H9 (cell line): Measurements from ENCODE around the gene ALG9. TPM values are rescaled to one million over a fixed set of nuclear protein-coding genes. Genes with fewer than 3 reads are reported as not detected.
A peak's percentile ranks its signal among the peaks of the same experiment; 100 is the strongest.

Experiments used
- DNase-seq: peaks from one replicate; pipeline ENCODE4 v3.0.0-alpha.2; 2017
- H2AFZ ChIP-seq: one replicate; pipeline ENCODE4 v1.6.1; 2013; ENCODE audit warnings: mild to moderate bottlenecking, low read length, control low read depth, moderate library complexity
- H2AK5ac ChIP-seq: 2 replicates; pipeline ENCODE4 v1.6.1; 2013; ENCODE audit warnings: low read length, control low read depth, mixed read lengths; ENCODE audit not compliant: insufficient read length
- H2BK120ac ChIP-seq: one replicate; pipeline ENCODE4 v1.6.1; 2013; ENCODE audit warnings: low read depth, mild to moderate bottlenecking, low read length, control low read depth, inconsistent platforms; ENCODE audit not compliant: poor library complexity, severe bottlenecking
- H2BK12ac ChIP-seq: 2 replicates; pipeline ENCODE4 v1.6.1; 2013; ENCODE audit warnings: low read length, control low read depth, mixed read lengths, low read depth; ENCODE audit not compliant: insufficient read length
- H2BK15ac ChIP-seq: 2 replicates; pipeline ENCODE4 v1.6.1; 2013; ENCODE audit warnings: low read depth, low read length, control low read depth
- H2BK20ac ChIP-seq: one replicate; pipeline ENCODE4 v1.6.1; 2013; ENCODE audit warnings: low read depth, mild to moderate bottlenecking, low read length, control low read depth, inconsistent platforms; ENCODE audit not compliant: poor library complexity, severe bottlenecking
- H2BK5ac ChIP-seq: 2 replicates; pipeline ENCODE4 v1.6.1; 2013; ENCODE audit warnings: low read length, control low read depth, mixed read lengths; ENCODE audit not compliant: insufficient read length
- H3K14ac ChIP-seq: 2 replicates; pipeline ENCODE4 v1.6.1; 2013; ENCODE audit warnings: low read length, control low read depth; ENCODE audit not compliant: insufficient read depth
- H3K18ac ChIP-seq: 2 replicates; pipeline ENCODE4 v1.6.1; 2013; ENCODE audit warnings: low read depth, mild to moderate bottlenecking, mixed read lengths, low read length, control low read depth; ENCODE audit not compliant: insufficient read length
- H3K23ac ChIP-seq: 2 replicates; pipeline ENCODE4 v1.6.1; 2013; ENCODE audit warnings: low read length, control low read depth, mixed read lengths, low read depth; ENCODE audit not compliant: insufficient read length
- H3K23me2 ChIP-seq: 2 replicates; pipeline ENCODE4 v1.6.1; 2013; ENCODE audit warnings: low read depth, mild to moderate bottlenecking, mixed read lengths, low read length, control low read depth; ENCODE audit not compliant: insufficient read length, poor library complexity, severe bottlenecking
- H3K27ac ChIP-seq: 2 replicates; pipeline ENCODE4 v1.5.1; 2013; ENCODE audit warnings: low read length, control low read depth, mixed read lengths, low read depth; ENCODE audit not compliant: insufficient read length
- H3K27me3 ChIP-seq: 2 replicates; pipeline ENCODE4 v1.6.1; 2013; ENCODE audit warnings: low read length, control low read depth, inconsistent platforms; ENCODE audit not compliant: insufficient read depth
- H3K4ac ChIP-seq: 2 replicates; pipeline ENCODE4 v1.6.1; 2013; ENCODE audit warnings: low read depth, mild to moderate bottlenecking, control low read depth, inconsistent platforms, low read length, moderate library complexity
- H3K4me1 ChIP-seq: 2 replicates; pipeline ENCODE4 v1.6.1; 2013; ENCODE audit warnings: low read length, control low read depth, inconsistent platforms; ENCODE audit not compliant: insufficient read depth
- H3K4me2 ChIP-seq: 2 replicates; pipeline ENCODE4 v1.6.1; 2013; ENCODE audit warnings: low read length, control low read depth, mixed read lengths; ENCODE audit not compliant: insufficient read length, insufficient read depth
- H3K56ac ChIP-seq: 2 replicates; pipeline ENCODE4 v1.6.1; 2013; ENCODE audit warnings: low read depth, mild to moderate bottlenecking, mixed read lengths, low read length, control low read depth; ENCODE audit not compliant: insufficient read length
- H3K79me1 ChIP-seq: 2 replicates; pipeline ENCODE4 v1.6.1; 2013; ENCODE audit warnings: low read depth, mild to moderate bottlenecking, moderate library complexity, low read length, control low read depth, inconsistent platforms; ENCODE audit not compliant: insufficient read depth, poor library complexity, severe bottlenecking
- H3K79me2 ChIP-seq: 2 replicates; pipeline ENCODE4 v1.6.1; 2013; ENCODE audit warnings: low read length, control low read depth, inconsistent platforms; ENCODE audit not compliant: insufficient read depth
- H3K9ac ChIP-seq: 2 replicates; pipeline ENCODE4 v1.6.1; 2013; ENCODE audit warnings: low read length, control low read depth, mixed read lengths; ENCODE audit not compliant: insufficient read length; ENCODE audit errors: extremely low read depth
- H3K9me3 ChIP-seq: one replicate; pipeline ENCODE4 v1.6.1; 2013; ENCODE audit warnings: low read depth, low read length, inconsistent platforms; ENCODE audit not compliant: control insufficient read depth
- H3T11ph ChIP-seq: one replicate; pipeline ENCODE4 v1.6.1; 2013; ENCODE audit warnings: mild to moderate bottlenecking, low read length, control low read depth, inconsistent platforms
- H4K20me1 ChIP-seq: one replicate; pipeline ENCODE4 v1.6.1; 2013; ENCODE audit not compliant: control insufficient read depth, insufficient read length, insufficient read depth
- H4K5ac ChIP-seq: 2 replicates; pipeline ENCODE4 v1.6.1; 2013; ENCODE audit warnings: low read depth, mild to moderate bottlenecking, mixed read lengths, low read length, control low read depth; ENCODE audit not compliant: insufficient read length
- H4K8ac ChIP-seq: replicated peaks from 2 replicates; pipeline ENCODE4 v1.6.1; 2013; ENCODE audit warnings: low read length, control low read depth, mixed read lengths, low read depth; ENCODE audit not compliant: insufficient read length
- H4K91ac ChIP-seq: 2 replicates; pipeline ENCODE4 v1.6.1; 2013; ENCODE audit warnings: low read depth, mild to moderate bottlenecking, moderate library complexity, mixed read lengths, low read length, control low read depth; ENCODE audit not compliant: insufficient read length
- H3K27ac Mint-ChIP-seq, 3 experiments: 2 replicates in 2 of 3; 3 replicates in 1 of 3; pipeline ENCODE4 v1.8.0; 2020 to 2021; ENCODE audit warnings: mixed read lengths in 3 of 3, mild to moderate bottlenecking in 1 of 3, moderate library complexity in 1 of 3
- H3K27me3 Mint-ChIP-seq: 2 replicates; pipeline ENCODE4 v1.8.0; 2021; ENCODE audit warnings: low read depth, mild to moderate bottlenecking, moderate library complexity, mixed read lengths
- H3K36me3 Mint-ChIP-seq, 3 experiments: 2 replicates in 2 of 3; 3 replicates in 1 of 3; pipeline ENCODE4 v1.8.0; 2020 to 2021; ENCODE audit warnings: low read depth in 3 of 3, mixed read lengths in 3 of 3; ENCODE audit not compliant: insufficient read depth in 1 of 3
- H3K4me1 Mint-ChIP-seq, 2 experiments: 2 replicates each; pipeline ENCODE4 v1.8.0; 2020; ENCODE audit warnings: mixed read lengths in 2 of 2
- H3K4me3 Mint-ChIP-seq, 2 experiments: 2 replicates in 1 of 2; 3 replicates in 1 of 2; pipeline ENCODE4 v1.8.0; 2020 to 2021; ENCODE audit warnings: mild to moderate bottlenecking in 2 of 2, mixed read lengths in 2 of 2, moderate library complexity in 1 of 2
- H3K9me3 Mint-ChIP-seq, 2 experiments: 2 replicates in 1 of 2; 3 replicates in 1 of 2; pipeline ENCODE4 v1.8.0; 2020; ENCODE audit warnings: mild to moderate bottlenecking in 2 of 2, mixed read lengths in 2 of 2, moderate library complexity in 1 of 2
- CTCF ChIP-seq: fragments of 200-600 bp; sonication (generic); conservative IDR thresholded peaks from 3 replicates; pipeline ENCODE4 v1.8.0; 2021; ENCODE audit warnings: antibody characterized with exemption, mild to moderate bottlenecking
- WGBS: extraction: QIAGEN DNeasy Blood & Tissue Kit; methylation state at CpG from one replicate; pipeline ENCODE4 v1.1.7; 2013; ENCODE audit warnings: missing lambda C conversion rate, low lambda C conversion rate, mixed read lengths; ENCODE audit not compliant: insufficient read length; ENCODE audit errors: extremely low coverage; 5-methylcytosine and 5-hydroxymethylcytosine counted together
- total RNA-seq: library from RNA; stranded (reverse); gene quantifications from 2 replicates; pipeline ENCODE4 v1.2.1, GENCODE V29; 2021

Gene ALG9
- total RNA-seq, 1 experiment from 2014 or later, result 26.0 TPM

DNA sequence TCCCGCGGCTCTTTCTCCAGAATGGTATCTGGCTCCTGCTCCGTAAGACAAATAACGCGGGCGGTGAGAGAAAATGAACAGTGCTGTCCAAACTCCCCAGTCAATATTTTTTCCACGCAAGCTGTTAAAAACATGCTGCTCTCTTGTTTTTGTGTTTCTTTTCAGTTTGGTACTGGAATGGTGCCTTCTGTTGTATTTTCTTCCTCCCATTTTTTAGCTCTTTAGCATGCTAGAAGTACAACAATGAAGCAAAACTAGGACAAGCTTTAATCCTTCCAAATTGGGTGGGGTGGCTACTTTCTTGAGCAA lies 104.6 kb downstream of the ALG9 start:
- no peak overlapping the region for H4K8ac ChIP-seq
- peak overlapping the region; percentile 59 for H3K27ac ChIP-seq
- TF ChIP-seq CTCF, result no peak
- H3K4ac ChIP-seq, result no peak overlapping the region; the same call in 1 of the 2 replicates
- no peak overlapping the region for H3T11ph ChIP-seq
- no peak overlapping the region for H2AK5ac ChIP-seq
- Mint-ChIP-seq H3K4me1 (peaks cover 43 to 54% of the 10 kb centered on the region in 2 experiments), H3K27ac (peak overlapping the region; percentile 98 to 100 (median 99)), H3K27me3 (no peaks in the 10 kb centered on the region), H3K9me3 (no peaks in the 10 kb centered on the region), H3K36me3 (peaks cover 18 to 32% (median 28%) of the 10 kb centered on the region in 3 experiments), H3K4me3 (peak overlapping the region; percentile 99 to 100)
- DNase-seq, result no peak
- H3K4me2 ChIP-seq, result peak overlapping the region; percentile 85
- H2BK12ac ChIP-seq, result no peak overlapping the region
- H3K9ac ChIP-seq, result peak overlapping the region; percentile 92
- peaks cover 6% of the 10 kb centered on the region; the same call in 1 of the 2 replicates for H3K4me1 ChIP-seq
- peak overlapping the region; percentile 55 for H4K5ac ChIP-seq
- no peak overlapping the region for H3K23ac ChIP-seq
- H3K14ac ChIP-seq, result peak overlapping the region; percentile 96; the same call in 1 of the 2 replicates
- peaks cover 6% of the 10 kb centered on the region for H3K79me1 ChIP-seq
- no CpG with 5 or more reads among the region's 7 CpGs for WGBS
- peaks cover 11% of the 10 kb centered on the region for H3K23me2 ChIP-seq
- H4K91ac ChIP-seq, result no peak overlapping the region
- no peak overlapping the region for H3K18ac ChIP-seq
- H2BK5ac ChIP-seq, result no peak overlapping the region
- H3K27me3 ChIP-seq, result no peaks in the 10 kb centered on the region
- no peak overlapping the region for H2BK20ac ChIP-seq
- peak overlapping the region; percentile 75 for H2AFZ ChIP-seq
- no peak overlapping the region for H2BK120ac ChIP-seq
- no peaks in the 10 kb centered on the region for H3K9me3 ChIP-seq
- H2BK15ac ChIP-seq, result no peak overlapping the region
- H3K56ac ChIP-seq, result no peak overlapping the region
- H3K79me2 ChIP-seq, result 0 out of 2 replicates have a peak, but pooled peaks cover 5% of the 10 kb centered on the region
- H4K20me1 ChIP-seq, result no peaks in the 10 kb centered on the region
